D721Med (cell line): ENCODE results near the gene TBXAS1.
"Not testable (repeated sequence)": the region's sequence is repeated elsewhere in the genome, so short reads cannot be mapped to it uniquely, and the experiment has no call there.

Source experiments
- DNase-seq: peaks from one replicate; pipeline ENCODE4 v3.0.0; 2011; ENCODE audit warnings: low spot score; ENCODE audit not compliant: insufficient read length
- FAIRE-seq: peaks from 2 replicates; lab custom pipeline; 2011; peaks lifted over from hg19 to GRCh38; lab: Jason Lieb, UNC
- CTCF ChIP-seq: IDR thresholded peaks from 2 replicates; pipeline ENCODE4 v1.5.1; 2012; ENCODE audit warnings: mild to moderate bottlenecking, control low read depth; ENCODE audit not compliant: insufficient read depth; ENCODE audit errors: missing control alignments

The TBXAS1 gene

GRCh38 chr7:139825666-139826290 lies 3.3 kb upstream of the TBXAS1 start:
- no peak for FAIRE-seq
- TF ChIP-seq CTCF, result no peak
- no peak for DNase-seq

- DNase-seq (no peak), FAIRE-seq (no peak)
- peak; percentile 4 for TF ChIP-seq CTCF
These were observed 2.0 kb upstream of the TBXAS1 start for GRCh38 chr7:139827042-139827441.

- no peak for DNase-seq
- TF ChIP-seq CTCF, result no peak
- FAIRE-seq, result no peak
These were observed 618 bp upstream of the TBXAS1 start for GRCh38 chr7:139828446-139828845.

DNA sequence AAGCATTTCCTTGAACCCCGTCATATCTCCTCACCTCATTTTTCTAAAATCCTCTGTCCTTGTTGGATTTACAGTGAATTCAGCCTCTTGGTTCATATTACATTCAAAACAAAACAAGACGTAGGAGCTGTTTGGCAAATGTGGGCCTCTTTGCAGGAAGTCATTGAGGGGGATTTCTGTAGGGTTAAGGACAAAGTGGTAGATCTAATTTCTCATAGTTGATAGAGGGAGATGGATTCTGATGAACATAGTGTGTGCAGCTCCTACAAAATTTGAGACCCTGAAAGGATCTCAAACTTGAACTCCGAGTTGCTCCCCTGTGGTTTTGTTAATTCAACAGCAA lies 682 bp downstream of the TBXAS1 start:
- DNase-seq (no peak), FAIRE-seq (no peak)
- TF ChIP-seq CTCF, result no peak

- DNase-seq (no peak), FAIRE-seq (no peak)
- TF ChIP-seq CTCF, result no peak
These were observed 1.2 kb downstream of the TBXAS1 start for GRCh38 chr7:139830292-139830691.

DNA sequence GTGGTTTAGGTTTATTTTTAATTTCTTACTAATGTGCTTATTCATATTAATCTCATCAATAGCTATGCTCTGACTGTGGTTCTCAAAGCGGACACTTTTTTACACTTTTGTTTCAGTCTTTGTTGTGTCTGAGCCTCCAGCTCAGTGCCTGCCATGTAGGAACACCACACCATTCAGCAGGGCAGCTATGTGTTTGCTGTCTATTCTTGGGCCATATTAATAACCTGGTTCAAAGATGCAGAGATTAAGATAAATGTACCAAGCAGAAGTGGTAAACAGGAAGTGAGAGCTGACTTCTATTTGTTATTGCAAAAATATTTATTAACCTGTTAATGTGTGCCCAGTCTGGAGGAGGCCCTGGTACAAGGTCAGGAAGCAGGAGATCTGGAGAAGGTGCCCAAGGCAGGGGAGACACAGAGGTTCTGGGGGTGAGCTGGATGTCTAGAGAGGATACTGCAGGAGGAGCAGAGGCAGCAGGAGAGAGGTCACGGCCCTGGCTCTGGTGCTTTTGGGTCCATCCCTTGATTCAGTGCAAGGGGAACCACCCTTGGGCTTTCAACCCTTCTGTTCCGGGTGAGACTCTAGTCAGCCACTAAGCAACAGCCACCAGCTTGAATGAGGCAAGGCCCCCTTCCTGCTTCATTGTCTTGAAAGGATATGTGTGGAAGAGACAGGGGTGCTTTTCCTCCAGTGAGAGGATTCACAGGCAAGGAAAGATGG lies 1.9 kb downstream of the TBXAS1 start:
- DNase-seq (no peak), FAIRE-seq (no peak)
- no peak for TF ChIP-seq CTCF

DNA sequence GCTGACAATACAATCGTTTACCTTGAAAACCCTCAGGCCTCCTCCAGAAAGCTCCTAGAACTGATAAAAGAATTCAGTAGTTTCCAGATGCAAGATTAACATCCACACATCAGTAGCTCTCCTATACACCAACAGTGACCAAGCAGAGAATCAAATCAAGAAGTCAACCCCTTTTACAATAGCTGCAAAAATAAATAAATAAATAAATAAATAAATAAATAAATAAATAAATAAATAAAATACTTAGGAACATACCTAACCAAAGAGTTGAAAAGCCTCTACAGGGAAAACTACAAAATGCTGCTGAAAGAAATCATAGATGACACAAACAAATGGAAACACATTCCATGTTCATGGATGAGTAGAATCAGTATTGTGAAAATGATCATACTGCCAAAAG lies 6.8 kb downstream of the TBXAS1 start:
- not testable (repeated sequence) for DNase-seq, FAIRE-seq

DNA sequence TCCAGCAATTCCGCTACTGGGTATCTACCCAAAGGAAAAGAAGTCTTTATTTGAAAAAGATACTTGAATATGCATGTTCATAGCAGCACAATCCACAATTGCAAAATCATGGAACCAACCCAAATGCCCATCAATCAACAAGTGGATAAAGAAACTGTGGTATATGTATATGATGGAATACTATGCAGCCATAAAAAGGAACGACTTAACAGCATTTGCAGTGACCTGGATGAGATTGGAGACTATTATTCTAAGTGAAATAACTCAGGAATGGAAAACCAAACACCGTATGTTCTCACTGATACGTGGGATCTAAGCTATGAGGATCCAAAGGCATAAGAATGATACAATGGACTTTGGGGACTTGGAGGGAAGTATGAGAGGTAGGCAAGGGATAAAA lies 8.2 kb downstream of the TBXAS1 start:
- FAIRE-seq, DNase-seq: not testable (repeated sequence)
